Stomach (tissue), 9 donors: ENCODE data around the gene ATP6V1G1. TPM values are rescaled to one million over a fixed set of nuclear protein-coding genes. Genes with fewer than 3 reads are reported as not detected.
A peak's percentile ranks its signal among the peaks of the same experiment; 100 is the strongest.

Source experiments
- DNase-seq, 2 donors: peaks; one replicate each; pipeline versions ENCODE4 v3.0.0 to v3.0.0-alpha.2; 2013 to 2019
- H3K27ac ChIP-seq, 5 donors: fragments of 200-600 bp in 4 of 5; sonication (generic) in 4 of 5; one replicate each; pipeline ENCODE4 v1.5.1; 2013 to 2019; ENCODE audit warnings: mild to moderate bottlenecking in 1 of 5, moderate library complexity in 1 of 5
- H3K27me3 ChIP-seq, 3 donors: fragments of 200-600 bp; sonication (generic); one replicate each; pipeline ENCODE4 v1.5.1; 2017 to 2019; ENCODE audit warnings: mixed run types in 1 of 3
- H3K36me3 ChIP-seq, 4 donors: fragments of 200-600 bp; sonication (generic); 1 replicate in 3 of 4; 2 replicates in 1 of 4; pipeline ENCODE4 v1.5.1; 2016 to 2019
- H3K4me1 ChIP-seq, 4 donors: fragments of 200-600 bp; sonication (generic); one replicate each; pipeline ENCODE4 v1.5.1; 2016 to 2019
- H3K4me3 ChIP-seq, 4 donors: fragments of 200-600 bp; sonication (generic) in 3 of 4; one replicate each; pipeline ENCODE4 v1.5.1; 2016 to 2019; ENCODE audit warnings: mild to moderate bottlenecking in 1 of 4
- H3K9me3 ChIP-seq, 4 donors: fragments of 200-600 bp; sonication (generic); one replicate each; pipeline ENCODE4 v1.5.1; 2016 to 2019
- EP300 ChIP-seq: sonication (generic); formaldehyde crosslinking; IDR thresholded peaks from one replicate; pipeline ENCODE4 v1.6.1; 2017; ENCODE audit warnings: antibody characterized with exemption
- POLR2A ChIP-seq, 4 donors: fragments of 450-650 bp; IDR thresholded peaks; one replicate each; pipeline ENCODE4 v1.6.1; 2016; ENCODE audit warnings: antibody characterized with exemption in 4 of 4, control low read depth in 2 of 4, mild to moderate bottlenecking in 1 of 4, moderate library complexity in 1 of 4
- POLR2AphosphoS5 ChIP-seq, 3 donors: sonication (generic); formaldehyde crosslinking; IDR thresholded peaks; one replicate each; pipeline ENCODE4 v1.6.1; 2016; ENCODE audit warnings: antibody characterized with exemption in 3 of 3
- WGBS, 5 donors: extraction: QIAGEN DNeasy Blood & Tissue Kit in 3 of 5; methylation state at CpG; one replicate each; pipeline versions ENCODE4 v1.1.5 to v1.1.7; 2013 to 2018; 5-methylcytosine and 5-hydroxymethylcytosine counted together
- intact Hi-C: fragments of 100-400 bp; cut with DNase I; formaldehyde crosslinking; loops from one replicate; pipeline ENCODE4 v1.15.1; 2023; ENCODE audit warnings: low total_unique reads
- polyA plus RNA-seq, 3 donors: library from polyadenylated mRNA; stranded (reverse); fragments of 200-250 nt; gene quantifications; one replicate each; pipeline ENCODE4 v1.2.3, GENCODE V29; 2013
- total RNA-seq, 5 donors: library from RNA; depleted of rRNA; stranded (reverse); fragments of >200 nt; gene quantifications; one replicate each; pipeline versions ENCODE4 v1.1.0 to v1.2.3, GENCODE V29; 2014 to 2016
- TF ChIP-seq, protein P1 (sequence below), 7 experiments: fragments of 450-650 bp in 4 of 7; fragments of 200-600 bp in 3 of 7; sonication (generic) in 3 of 7; IDR thresholded peaks; one replicate each; pipeline ENCODE4 v1.5.1; 2016 to 2019; ENCODE audit warnings: antibody characterized with exemption in 7 of 7, control low read depth in 2 of 7, mild to moderate bottlenecking in 1 of 7
- donor health status: healthy with polysubstance abuse.
- donor health status: Bipolar disorder and iron deficiency.
- donor health status: healthy.

ATP6V1G1 gene
- total and polyA plus RNA-seq, 8 donors = 27.5 to 302 (median 199) TPM

DNA sequence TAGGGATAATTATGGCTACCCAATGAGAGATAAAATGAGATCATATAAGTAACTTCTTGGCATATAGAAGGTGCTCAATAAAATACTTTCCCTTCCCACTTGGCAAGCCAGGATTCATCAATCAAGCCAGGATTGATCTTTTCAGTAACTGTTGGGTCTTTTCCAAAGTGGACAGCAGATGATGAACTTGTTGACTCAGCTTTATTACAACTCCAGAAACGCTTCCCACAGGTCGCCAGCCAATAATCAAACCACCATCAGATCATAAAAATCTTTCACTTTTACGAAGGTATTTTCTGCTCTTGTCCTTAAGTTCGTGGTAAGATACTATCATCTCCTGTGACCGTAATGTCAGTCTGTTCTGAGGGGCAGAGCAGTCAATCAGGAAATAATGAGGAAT lies 42.5 kb upstream of the ATP6V1G1 start:
- no peak overlapping the region for H3K4me3 ChIP-seq
- no peaks in the 10 kb centered on the region for H3K27me3 ChIP-seq
- TF ChIP-seq EP300 (no peak), POLR2A (IDR thresholded peaks at IDR 0.05) (no peak), POLR2AphosphoS5 (IDR thresholded peaks at IDR 0.05) (no peak)
- TF ChIP-seq, protein P1, sequence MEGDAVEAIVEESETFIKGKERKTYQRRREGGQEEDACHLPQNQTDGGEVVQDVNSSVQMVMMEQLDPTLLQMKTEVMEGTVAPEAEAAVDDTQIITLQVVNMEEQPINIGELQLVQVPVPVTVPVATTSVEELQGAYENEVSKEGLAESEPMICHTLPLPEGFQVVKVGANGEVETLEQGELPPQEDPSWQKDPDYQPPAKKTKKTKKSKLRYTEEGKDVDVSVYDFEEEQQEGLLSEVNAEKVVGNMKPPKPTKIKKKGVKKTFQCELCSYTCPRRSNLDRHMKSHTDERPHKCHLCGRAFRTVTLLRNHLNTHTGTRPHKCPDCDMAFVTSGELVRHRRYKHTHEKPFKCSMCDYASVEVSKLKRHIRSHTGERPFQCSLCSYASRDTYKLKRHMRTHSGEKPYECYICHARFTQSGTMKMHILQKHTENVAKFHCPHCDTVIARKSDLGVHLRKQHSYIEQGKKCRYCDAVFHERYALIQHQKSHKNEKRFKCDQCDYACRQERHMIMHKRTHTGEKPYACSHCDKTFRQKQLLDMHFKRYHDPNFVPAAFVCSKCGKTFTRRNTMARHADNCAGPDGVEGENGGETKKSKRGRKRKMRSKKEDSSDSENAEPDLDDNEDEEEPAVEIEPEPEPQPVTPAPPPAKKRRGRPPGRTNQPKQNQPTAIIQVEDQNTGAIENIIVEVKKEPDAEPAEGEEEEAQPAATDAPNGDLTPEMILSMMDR (IDR thresholded peaks at IDR 0.05) = no peak
- no peaks in the 10 kb centered on the region for H3K4me1 ChIP-seq
- no peak for DNase-seq
- no peaks in the 10 kb centered on the region for H3K36me3 ChIP-seq
- 61 to 73% (median 67%) methylated on average over 5 of the region's 5 CpGs for WGBS, 5 donors
- intact Hi-C loops = no loop called here
- H3K9me3 ChIP-seq = peaks cover 0 to 4% (median 0%) of the 10 kb centered on the region in 4 donors
- no peak overlapping the region for H3K27ac ChIP-seq

DNA sequence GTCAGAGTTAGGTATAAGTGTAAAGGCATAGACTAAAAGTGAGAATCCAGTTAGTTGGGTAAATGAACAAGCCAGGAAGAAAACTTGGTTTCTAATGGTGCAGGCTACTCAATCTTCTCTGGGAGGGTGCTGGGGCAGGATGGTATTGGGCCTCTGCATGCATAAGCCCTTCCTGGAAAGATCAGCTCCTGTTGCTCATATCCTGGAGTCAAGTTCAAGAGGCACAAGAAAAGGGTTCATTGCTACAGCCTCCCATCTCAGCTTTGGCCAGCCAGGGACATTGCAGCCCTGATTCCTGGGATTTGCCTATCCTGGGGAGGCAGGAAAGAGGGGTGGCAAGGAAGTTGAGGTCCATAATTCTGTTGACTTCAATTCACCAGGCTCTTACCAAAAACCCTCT lies 40.7 kb upstream of the ATP6V1G1 start:
- intact Hi-C loops = no loop called here
- TF ChIP-seq POLR2AphosphoS5 (IDR thresholded peaks at IDR 0.05) (no peak), EP300 (no peak), POLR2A (IDR thresholded peaks at IDR 0.05) (no peak)
- TF ChIP-seq, protein P1 (IDR thresholded peaks at IDR 0.05) = no peak
- H3K27me3 ChIP-seq = no peaks in the 10 kb centered on the region

DNA sequence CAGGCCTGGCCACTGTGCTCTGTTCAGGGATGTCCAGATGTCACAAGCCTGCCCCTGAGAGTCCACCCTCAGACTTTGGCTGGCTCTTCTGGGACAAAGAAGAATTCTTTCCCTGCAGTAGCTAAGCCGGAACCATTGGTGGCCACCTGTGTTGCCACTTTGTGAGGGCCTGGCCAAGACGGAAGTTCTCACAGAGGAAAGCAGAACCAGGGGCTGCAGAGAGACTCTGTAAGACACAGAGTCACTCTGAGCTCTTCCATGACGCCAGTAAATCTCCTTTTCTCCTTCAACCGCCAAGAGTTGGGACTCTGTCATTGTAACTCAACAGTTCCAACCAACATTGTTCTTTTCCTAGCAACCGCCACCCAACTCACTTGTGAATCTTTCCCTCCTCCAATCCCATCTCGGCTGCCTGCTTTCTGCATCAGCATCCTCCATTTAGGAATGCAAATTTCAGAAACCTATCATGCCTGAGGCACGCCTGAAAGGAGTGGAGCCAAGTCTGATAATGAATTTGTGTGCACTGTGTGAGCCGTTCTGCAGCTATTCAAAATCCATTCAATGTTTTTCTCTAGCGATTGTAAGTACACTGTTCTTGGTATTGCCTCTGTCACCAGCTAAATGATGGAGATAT lies 37.8 kb upstream of the ATP6V1G1 start:
- intact Hi-C loops = no loop called here
- Histone ChIP-seq H3K27me3 (no peaks in the 10 kb centered on the region), H3K27ac (no peak overlapping the region), H3K9me3 (peaks cover 0 to 4% (median 0%) of the 10 kb centered on the region in 4 donors), H3K36me3 (no peaks in the 10 kb centered on the region), H3K4me1 (peaks cover 0 to 8% (median 0%) of the 10 kb centered on the region in 4 donors), H3K4me3 (no peak overlapping the region)
- TF ChIP-seq POLR2AphosphoS5 (IDR thresholded peaks at IDR 0.05) (no peak), EP300 (no peak), POLR2A (IDR thresholded peaks at IDR 0.05) (no peak)
- TF ChIP-seq, protein P1 (IDR thresholded peaks at IDR 0.05) = no peak
- no peak for DNase-seq
- 55 to 67% (median 60%) methylated on average over 9 of the region's 9 CpGs for WGBS, 5 donors

More for the DNA sequence above, 40.7 kb upstream of the ATP6V1G1 start:
- no peak overlapping the region for H3K27ac ChIP-seq
- peaks cover 0 to under 1% (median 0%) of the 10 kb centered on the region in 4 donors for H3K4me1 ChIP-seq
- no peaks in the 10 kb centered on the region for H3K36me3 ChIP-seq
- DNase-seq = no peak
- no peak overlapping the region for H3K4me3 ChIP-seq
- peaks cover 0 to 4% (median 0%) of the 10 kb centered on the region in 4 donors for H3K9me3 ChIP-seq

DNA sequence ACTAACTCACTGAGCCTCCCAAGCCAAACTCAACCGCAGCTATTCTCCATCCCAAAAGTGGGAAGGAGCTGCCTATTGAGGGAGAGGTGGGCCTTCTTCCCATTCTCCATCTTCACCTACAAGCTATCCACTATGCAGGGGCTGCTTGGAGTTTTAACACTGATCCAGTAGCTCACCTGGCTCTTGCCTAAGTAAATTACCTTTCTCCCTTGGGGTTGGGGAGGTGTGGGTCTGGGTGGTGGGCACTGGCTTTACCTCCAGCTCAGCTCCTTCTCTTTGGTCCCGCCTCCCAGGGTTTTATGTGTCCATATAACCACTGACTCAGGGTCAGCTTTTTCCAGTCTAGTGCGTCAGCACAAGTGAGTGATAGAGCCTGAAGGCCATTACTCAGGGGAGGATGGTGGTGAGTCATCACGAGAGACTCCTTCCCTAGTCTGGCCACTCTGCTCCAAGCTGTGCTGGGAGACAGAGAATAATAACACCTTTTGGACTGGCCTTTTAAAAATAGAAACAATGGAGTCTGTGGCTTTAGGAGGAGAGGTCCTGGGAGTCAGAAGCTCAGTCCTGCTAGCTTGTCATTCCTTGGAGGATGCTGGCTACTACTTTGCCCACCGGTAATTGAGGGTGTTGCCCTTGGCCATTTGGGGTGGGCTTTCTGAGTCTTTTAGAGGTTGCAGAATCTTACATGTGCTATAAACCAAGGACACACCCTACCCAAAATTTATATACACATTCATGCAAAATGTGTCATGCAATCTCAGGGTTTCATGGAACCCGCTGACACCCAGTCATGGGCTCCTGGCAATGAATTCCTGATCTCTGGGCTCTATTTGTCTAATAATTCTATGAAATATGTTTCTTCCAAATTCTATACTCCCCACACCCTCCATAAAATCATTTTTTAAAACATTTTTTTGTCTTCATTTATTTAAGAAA lies 35.6 kb upstream of the ATP6V1G1 start:
- TF ChIP-seq POLR2A (IDR thresholded peaks at IDR 0.05) (no peak), EP300 (peak; percentile 16), POLR2AphosphoS5 (IDR thresholded peaks at IDR 0.05) (peak in 1 of 3 donors; percentile 71)
- TF ChIP-seq, protein P1 (IDR thresholded peaks at IDR 0.05) = no peak
- no peaks in the 10 kb centered on the region for H3K36me3 ChIP-seq
- H3K27ac ChIP-seq = peak overlapping the region in 1 of 5 donors; percentile 31
- peak in 1 of 2 donors; percentile 79 for DNase-seq
- H3K4me1 ChIP-seq = peaks cover 0 to 8% (median 0%) of the 10 kb centered on the region in 4 donors
- no peaks in the 10 kb centered on the region for H3K27me3 ChIP-seq
- peaks cover 0 to 4% (median 0%) of the 10 kb centered on the region in 4 donors for H3K9me3 ChIP-seq
- 61 to 74% (median 67%) methylated on average over 6 of the region's 6 CpGs for WGBS, 5 donors
- intact Hi-C loops = no loop called here
- no peak overlapping the region for H3K4me3 ChIP-seq
